Activated T-cell treated with anti-CD3 and anti-CD28 coated beads, Interleukin-2, amount 50 U/mL, for 4 hours (primary cell): ENCODE measurements around the gene MTG1. TPM values are rescaled to one million over a fixed set of nuclear protein-coding genes. Genes with fewer than 3 reads are reported as not detected.

ENCODE experiments used
- ATAC-seq, 2 donors: fragments of 200-7000 bp; cut with Tn5 transposase; one replicate each; pipeline ENCODE4 v1.10.0; 2021
- DNase-seq: peaks from one replicate; pipeline ENCODE4 v3.0.0-alpha.2; 2020
- H3K27me3 Mint-ChIP-seq: one replicate; pipeline ENCODE4 v1.8.0; 2021; ENCODE audit warnings: low read depth, mixed read lengths
- H3K36me3 Mint-ChIP-seq: one replicate; pipeline ENCODE4 v1.8.0; 2022; ENCODE audit warnings: mixed read lengths; ENCODE audit not compliant: insufficient read depth
- H3K4me1 Mint-ChIP-seq: one replicate; pipeline ENCODE4 v1.8.0; 2021; ENCODE audit warnings: low read depth, mixed read lengths
- H3K4me3 Mint-ChIP-seq: one replicate; pipeline ENCODE4 v1.8.0; 2021; ENCODE audit warnings: mild to moderate bottlenecking, moderate library complexity, mixed read lengths
- H3K9me3 Mint-ChIP-seq: one replicate; pipeline ENCODE4 v1.8.0; 2021; ENCODE audit warnings: mixed read lengths
- total RNA-seq, 3 donors: library from RNA; stranded (reverse); gene quantifications; one replicate each; pipeline ENCODE4 v1.2.1, GENCODE V29; 2021

MTG1 gene
- total RNA-seq, 3 donors from 2014 or later, result 60.3 to 68.1 (median 67.1) TPM

GRCh38 chr10:133445751-133446708, 52.1 kb downstream of the MTG1 start:
- Mint-ChIP-seq H3K9me3 (peaks cover 25% of the 10 kb centered on the region), H3K36me3 (peaks cover 13% of the 10 kb centered on the region), H3K27me3 (no peaks in the 10 kb centered on the region), H3K4me1 (peaks cover 16% of the 10 kb centered on the region), H3K4me3 (no peak overlapping the region)
- DNase-seq (no peak), ATAC-seq (no peak)

GRCh38 chr10:133446979-133447378, 53.0 kb downstream of the MTG1 start:
- H3K4me3 Mint-ChIP-seq, result no peak overlapping the region
- H3K27me3 Mint-ChIP-seq, result no peaks in the 10 kb centered on the region
- peaks cover 12% of the 10 kb centered on the region for H3K4me1 Mint-ChIP-seq
- no peak for DNase-seq
- peaks cover 13% of the 10 kb centered on the region for H3K36me3 Mint-ChIP-seq
- no peak for ATAC-seq
- peaks cover 29% of the 10 kb centered on the region for H3K9me3 Mint-ChIP-seq

GRCh38 chr10:133448120-133448519, 54.2 kb downstream of the MTG1 start:
- H3K4me3 Mint-ChIP-seq, result no peak overlapping the region
- peaks cover under 1% of the 10 kb centered on the region for H3K4me1 Mint-ChIP-seq
- H3K9me3 Mint-ChIP-seq, result peaks cover 29% of the 10 kb centered on the region
- ATAC-seq, result no peak
- H3K27me3 Mint-ChIP-seq, result no peaks in the 10 kb centered on the region
- DNase-seq, result no peak
- peaks cover 13% of the 10 kb centered on the region for H3K36me3 Mint-ChIP-seq

GRCh38 chr10:133451346-133451745, 57.4 kb downstream of the MTG1 start:
- DNase-seq (no peak), ATAC-seq (no peak)
- Mint-ChIP-seq H3K27me3 (no peaks in the 10 kb centered on the region), H3K4me3 (no peak overlapping the region), H3K36me3 (peaks cover 13% of the 10 kb centered on the region), H3K4me1 (no peaks in the 10 kb centered on the region), H3K9me3 (peaks cover 26% of the 10 kb centered on the region)

- no peak for DNase-seq
- H3K4me1 Mint-ChIP-seq, result no peaks in the 10 kb centered on the region
- ATAC-seq, result no peak
- no peaks in the 10 kb centered on the region for H3K27me3 Mint-ChIP-seq
- peaks cover 19% of the 10 kb centered on the region for H3K9me3 Mint-ChIP-seq
- peaks cover 7% of the 10 kb centered on the region for H3K36me3 Mint-ChIP-seq
- H3K4me3 Mint-ChIP-seq, result no peak overlapping the region
These were observed 58.5 kb downstream of the MTG1 start for GRCh38 chr10:133452453-133452852.

GRCh38 chr10:133453516-133454203, 59.7 kb downstream of the MTG1 start, which contains the start of gene SCART1:
SCART1 (plus strand) TSS chr10:133453945; CDS start chr10:133453998, 53 bp downstream.
- ATAC-seq (peak; percentile 27 to 54), DNase-seq (no peak)
- peaks cover under 1% of the 10 kb centered on the region for H3K36me3 Mint-ChIP-seq
- H3K4me3 Mint-ChIP-seq, result peak within 1 kb of the TSS; percentile 39
- H3K27me3 Mint-ChIP-seq, result no peaks in the 10 kb centered on the region
- H3K9me3 Mint-ChIP-seq, result peaks cover 10% of the 10 kb centered on the region
- peaks cover 1% of the 10 kb centered on the region for H3K4me1 Mint-ChIP-seq

- Mint-ChIP-seq H3K36me3 (no peaks in the 10 kb centered on the region), H3K9me3 (peaks cover 6% of the 10 kb centered on the region), H3K4me1 (peaks cover 1% of the 10 kb centered on the region), H3K4me3 (peak overlapping the region; percentile 39), H3K27me3 (no peaks in the 10 kb centered on the region)
- DNase-seq (no peak), ATAC-seq (no peak)
These were observed 60.4 kb downstream of the MTG1 start for GRCh38 chr10:133454204-133454893.

- Mint-ChIP-seq H3K9me3 (peaks cover 4% of the 10 kb centered on the region), H3K36me3 (no peaks in the 10 kb centered on the region), H3K27me3 (no peaks in the 10 kb centered on the region), H3K4me3 (no peak overlapping the region), H3K4me1 (peaks cover 1% of the 10 kb centered on the region)
- DNase-seq, result no peak
- ATAC-seq, result no peak
These were observed 61.2 kb downstream of the MTG1 start for GRCh38 chr10:133455196-133455595.

GRCh38 chr10:133455611-133456031, 61.7 kb downstream of the MTG1 start:
- H3K36me3 Mint-ChIP-seq, result no peaks in the 10 kb centered on the region
- peaks cover 4% of the 10 kb centered on the region for H3K9me3 Mint-ChIP-seq
- no peaks in the 10 kb centered on the region for H3K27me3 Mint-ChIP-seq
- DNase-seq, result no peak
- peaks cover 1% of the 10 kb centered on the region for H3K4me1 Mint-ChIP-seq
- no peak for ATAC-seq
- no peak overlapping the region for H3K4me3 Mint-ChIP-seq

- peaks cover 4% of the 10 kb centered on the region for H3K9me3 Mint-ChIP-seq
- DNase-seq (no peak), ATAC-seq (no peak)
- no peaks in the 10 kb centered on the region for H3K36me3 Mint-ChIP-seq
- H3K27me3 Mint-ChIP-seq, result no peaks in the 10 kb centered on the region
- peaks cover 1% of the 10 kb centered on the region for H3K4me1 Mint-ChIP-seq
- no peak overlapping the region for H3K4me3 Mint-ChIP-seq
These were observed 62.3 kb downstream of the MTG1 start for GRCh38 chr10:133456041-133456951.

- Mint-ChIP-seq H3K9me3 (no peaks in the 10 kb centered on the region), H3K4me1 (peaks cover 3% of the 10 kb centered on the region), H3K4me3 (no peak overlapping the region), H3K36me3 (no peaks in the 10 kb centered on the region), H3K27me3 (no peaks in the 10 kb centered on the region)
- ATAC-seq, result no peak
- DNase-seq, result no peak
These were observed 63.3 kb downstream of the MTG1 start for GRCh38 chr10:133457100-133457841.

GRCh38 chr10:133458021-133458709, 64.2 kb downstream of the MTG1 start:
- no peaks in the 10 kb centered on the region for H3K27me3 Mint-ChIP-seq
- H3K36me3 Mint-ChIP-seq, result no peaks in the 10 kb centered on the region
- no peak for ATAC-seq
- DNase-seq, result no peak
- no peaks in the 10 kb centered on the region for H3K9me3 Mint-ChIP-seq
- H3K4me1 Mint-ChIP-seq, result peaks cover 3% of the 10 kb centered on the region
- H3K4me3 Mint-ChIP-seq, result no peak overlapping the region
